HG02938 (cell line): ENCODE data around the gene BMP3.

ENCODE experiments used
- ATAC-seq: cut with Tn5 transposase; IDR thresholded peaks from one replicate; pipeline ENCODE4 v1.9.1; 2021; ENCODE audit warnings: mild to moderate bottlenecking, moderate library complexity; ENCODE audit not compliant: unreplicated experiment

Gene BMP3

GRCh38 chr4:81040012-81040659 lies 9.6 kb downstream of the BMP3 start:
- no peak for ATAC-seq

GRCh38 chr4:81042578-81043365 lies 12.3 kb downstream of the BMP3 start:
- ATAC-seq, result no peak

- no peak for ATAC-seq
Measured at GRCh38 chr4:81049330-81049729, 18.8 kb downstream of the BMP3 start.

GRCh38 chr4:81049907-81050306 lies 19.4 kb downstream of the BMP3 start:
- ATAC-seq, result no peak

GRCh38 chr4:81052119-81053068 lies 21.9 kb downstream of the BMP3 start:
- ATAC-seq, result peak; percentile 99

- ATAC-seq, result no peak
Measured at GRCh38 chr4:81058621-81059020, 28.1 kb downstream of the BMP3 start.

- no peak for ATAC-seq
Measured at GRCh38 chr4:81060587-81061343, 30.3 kb downstream of the BMP3 start.

- ATAC-seq, result no peak
Measured at GRCh38 chr4:81061344-81061730, 30.8 kb downstream of the BMP3 start.

- ATAC-seq, result no peak
Measured at GRCh38 chr4:81062001-81062400, 31.5 kb downstream of the BMP3 start.

GRCh38 chr4:81065446-81065845 lies 34.9 kb downstream of the BMP3 start:
- no peak for ATAC-seq

GRCh38 chr4:81069706-81070331 lies 39.3 kb downstream of the BMP3 start:
- ATAC-seq, result peak; percentile 97

GRCh38 chr4:81071013-81071412 lies 40.5 kb downstream of the BMP3 start:
- no peak for ATAC-seq

GRCh38 chr4:81081156-81081555 lies 50.6 kb downstream of the BMP3 start:
- ATAC-seq, result no peak

- ATAC-seq, result no peak
Measured at GRCh38 chr4:81084029-81084428, 53.5 kb downstream of the BMP3 start.

- ATAC-seq, result no peak
Measured at GRCh38 chr4:81084634-81085033, 54.1 kb downstream of the BMP3 start.

GRCh38 chr4:81085291-81085690 lies 54.8 kb downstream of the BMP3 start:
- no peak for ATAC-seq

GRCh38 chr4:81085979-81086378 lies 55.5 kb downstream of the BMP3 start:
- ATAC-seq, result no peak

- no peak for ATAC-seq
Measured at GRCh38 chr4:81093720-81094401, 63.4 kb downstream of the BMP3 start.

GRCh38 chr4:81095389-81095788 lies 64.9 kb downstream of the BMP3 start:
- ATAC-seq, result no peak

GRCh38 chr4:81096566-81096965 lies 66.1 kb downstream of the BMP3 start:
- ATAC-seq, result no peak
